PC-3 (cell line): Measurements from ENCODE around the gene MMP23B. TPM values are rescaled to one million over a fixed set of nuclear protein-coding genes. Genes with fewer than 3 reads are reported as not detected.

Source experiments
- ATAC-seq: fragments of 200-7000 bp; cut with Tn5 transposase; 2 replicates; pipeline ENCODE4 v1.9.1; 2020; ENCODE audit warnings: mild to moderate bottlenecking, moderate library complexity
- BruUV-seq: library from RNA; stranded (reverse); fragments of 400-500 nt; replicated peaks from 2 replicates; lab custom pipeline; 2021; lab: Mats Ljungman, UMichigan
- CTCF ChIA-PET: fragments of 300-600 bp; sonication (Branson Sonifier 250); formaldehyde crosslinking; loops from one replicate; lab custom pipeline; 2022; ENCODE audit warnings: antibody characterized with exemption; lab: Charles Lee
- POLR2A ChIA-PET: fragments of 300-600 bp; sonication (Branson Sonifier 250); formaldehyde crosslinking; loops from one replicate; lab custom pipeline; 2022; ENCODE audit warnings: antibody characterized with exemption; ENCODE audit not compliant: unreplicated experiment; lab: Charles Lee
- DNase-seq: peaks from one replicate; pipeline ENCODE4 v3.0.0-alpha.2; 2015
- H2AFZ ChIP-seq: fragments of 300-600 bp; sonication (generic); 2 replicates; pipeline ENCODE4 v1.6.0; 2016; ENCODE audit warnings: antibody characterized with exemption, low read length
- H3F3A ChIP-seq: fragments of 300-600 bp; sonication (generic); one replicate; pipeline ENCODE4 v1.6.0; 2017; ENCODE audit warnings: antibody characterized with exemption, low read length, control low read depth, mild to moderate bottlenecking; ENCODE audit not compliant: unreplicated experiment
- H3K27ac ChIP-seq: fragments of 300-600 bp; sonication (generic); 2 replicates; pipeline ENCODE4 v1.5.1; 2016; ENCODE audit warnings: mild to moderate bottlenecking, low read length
- H3K27me3 ChIP-seq: fragments of 300-600 bp; sonication (generic); 2 replicates; pipeline ENCODE4 v1.6.1; 2016; ENCODE audit warnings: low read length, mixed read lengths
- H3K36me3 ChIP-seq: fragments of 300-600 bp; sonication (generic); 2 replicates; pipeline ENCODE4 v1.6.1; 2016; ENCODE audit warnings: low read depth, mixed run types, low read length, mixed read lengths
- H3K4me1 ChIP-seq: fragments of 300-600 bp; sonication (generic); 2 replicates; pipeline ENCODE4 v1.5.1; 2016; ENCODE audit warnings: low read length; ENCODE audit not compliant: insufficient read depth
- H3K4me2 ChIP-seq: fragments of 300-600 bp; sonication (generic); 2 replicates; pipeline ENCODE4 v1.6.0; 2016; ENCODE audit warnings: low read length
- H3K4me3 ChIP-seq: fragments of 300-600 bp; sonication (generic); 2 replicates; pipeline ENCODE4 v1.5.1; 2016; ENCODE audit warnings: mild to moderate bottlenecking, low read length, mixed read lengths
- H3K79me2 ChIP-seq: fragments of 300-600 bp; sonication (generic); 2 replicates; pipeline ENCODE4 v1.6.1; 2017; ENCODE audit warnings: low read length, mixed read lengths
- H3K9ac ChIP-seq: fragments of 300-600 bp; sonication (generic); 2 replicates; pipeline ENCODE4 v1.6.0; 2016; ENCODE audit warnings: mild to moderate bottlenecking, low read length
- H3K9me2 ChIP-seq: fragments of 300-600 bp; sonication (generic); replicated peaks from 2 replicates; pipeline ENCODE4 v1.6.1; 2016; ENCODE audit warnings: mixed run types, low read length, mixed read lengths
- H3K9me3 ChIP-seq: fragments of 300-600 bp; sonication (generic); 2 replicates; pipeline ENCODE4 v1.6.1; 2016; ENCODE audit warnings: low read length, mixed read lengths
- H4K20me1 ChIP-seq: fragments of 300-600 bp; sonication (generic); 2 replicates; pipeline ENCODE4 v1.6.1; 2016; ENCODE audit warnings: low read length, mixed read lengths
- CTCF ChIP-seq: fragments of 300-600 bp; sonication (generic); conservative IDR thresholded peaks from 2 replicates; pipeline ENCODE4 v1.5.1; 2017; ENCODE audit warnings: antibody characterized with exemption, low read depth, mild to moderate bottlenecking, low read length
- EZH2 ChIP-seq: fragments of 300-600 bp; sonication (generic); IDR thresholded peaks from one replicate; pipeline ENCODE4 v1.6.1; 2017; ENCODE audit warnings: antibody characterized with exemption, mild to moderate bottlenecking, low read length; ENCODE audit not compliant: unreplicated experiment
- EZH2phosphoT487 ChIP-seq: fragments of 300-600 bp; sonication (generic); IDR thresholded peaks from 2 replicates; pipeline ENCODE4 v1.6.1; 2018; ENCODE audit warnings: mild to moderate bottlenecking, antibody characterized with exemption, low read length, borderline replicate concordance
- intact Hi-C: fragments of 100-400 bp; cut with micrococcal nuclease; formaldehyde crosslinking; loops from 2 replicates; pipeline ENCODE4 v1.9.0; 2023
- total RNA-seq: library from RNA; depleted of rRNA; stranded (reverse); fragments of >200 nt; gene quantifications from 2 replicates; pipeline ENCODE4 v1.2.3, GENCODE V29; 2014

Gene MMP23B
- total RNA-seq, 1 experiment from 2014 or later: 28.4 TPM

- Histone ChIP-seq H3K9me2 (no peaks in the 10 kb centered on the region), H3K4me2 (peak overlapping the region; percentile 95), H3K4me3 (peak overlapping the region; percentile 68; the same call in 1 of the 2 replicates), H3K27me3 (peaks cover 4% of the 10 kb centered on the region; the same call in 1 of the 2 replicates), H3K9me3 (no peaks in the 10 kb centered on the region), H2AFZ (no peak overlapping the region; the same call in 1 of the 2 replicates), H3K9ac (no peak overlapping the region), H3K36me3 (no peaks in the 10 kb centered on the region), H4K20me1 (no peaks in the 10 kb centered on the region), H3K27ac (no peak overlapping the region), H3K4me1 (peaks cover 5% of the 10 kb centered on the region), H3K79me2 (no peaks in the 10 kb centered on the region), H3F3A (no peaks in the 10 kb centered on the region)
- ChIA-PET POLR2A (interaction anchor here (0.6 kb wide), 1 partner anchor 14 kb away, joined by 5 read pairs; the partner anchor contains the start of gene MIB2), CTCF (no interaction called here)
- intact Hi-C loops: no loop called here
- ATAC-seq (no peak), DNase-seq (no peak)
- BruUV-seq: no TSS peak
- TF ChIP-seq EZH2phosphoT487: no peak
- no peak for TF ChIP-seq EZH2
- no peak for TF ChIP-seq CTCF
Observed at GRCh38 chr1:1600861-1601563, 31.0 kb upstream of the MMP23B start.

GRCh38 chr1:1601564-1602303, 30.2 kb upstream of the MMP23B start:
- Histone ChIP-seq H3K9me2 (no peaks in the 10 kb centered on the region), H4K20me1 (no peaks in the 10 kb centered on the region), H3K27ac (no peak overlapping the region), H3K4me1 (peaks cover 5% of the 10 kb centered on the region), H3K9me3 (no peaks in the 10 kb centered on the region), H3K36me3 (no peaks in the 10 kb centered on the region), H3K4me2 (no peak overlapping the region), H2AFZ (no peak overlapping the region), H3F3A (no peaks in the 10 kb centered on the region), H3K9ac (no peak overlapping the region), H3K27me3 (peaks cover 4% of the 10 kb centered on the region; the same call in 1 of the 2 replicates), H3K4me3 (no peak overlapping the region), H3K79me2 (no peaks in the 10 kb centered on the region)
- ChIA-PET CTCF (no interaction called here), POLR2A (interaction anchor here (0.6 kb wide), 1 partner anchor 14 kb away, joined by 5 read pairs; the partner anchor contains the start of gene MIB2)
- ATAC-seq (no peak), DNase-seq (no peak)
- TF ChIP-seq EZH2phosphoT487: no peak
- TF ChIP-seq EZH2: no peak
- no peak for TF ChIP-seq CTCF
- intact Hi-C loops: no loop called here
- BruUV-seq: no TSS peak
